Measurements from ENCODE around the gene CENPU. TPM values are rescaled to one million over a fixed set of nuclear protein-coding genes. Genes with fewer than 3 reads are reported as not detected.

The CENPU gene
- total and polyA plus RNA-seq, 10 of the 15 experiments (the other 5 are each of a cell fraction or from before 2014, with no cell fraction given), result 26.6 to 90.8 (median 53.8) TPM

DNA sequence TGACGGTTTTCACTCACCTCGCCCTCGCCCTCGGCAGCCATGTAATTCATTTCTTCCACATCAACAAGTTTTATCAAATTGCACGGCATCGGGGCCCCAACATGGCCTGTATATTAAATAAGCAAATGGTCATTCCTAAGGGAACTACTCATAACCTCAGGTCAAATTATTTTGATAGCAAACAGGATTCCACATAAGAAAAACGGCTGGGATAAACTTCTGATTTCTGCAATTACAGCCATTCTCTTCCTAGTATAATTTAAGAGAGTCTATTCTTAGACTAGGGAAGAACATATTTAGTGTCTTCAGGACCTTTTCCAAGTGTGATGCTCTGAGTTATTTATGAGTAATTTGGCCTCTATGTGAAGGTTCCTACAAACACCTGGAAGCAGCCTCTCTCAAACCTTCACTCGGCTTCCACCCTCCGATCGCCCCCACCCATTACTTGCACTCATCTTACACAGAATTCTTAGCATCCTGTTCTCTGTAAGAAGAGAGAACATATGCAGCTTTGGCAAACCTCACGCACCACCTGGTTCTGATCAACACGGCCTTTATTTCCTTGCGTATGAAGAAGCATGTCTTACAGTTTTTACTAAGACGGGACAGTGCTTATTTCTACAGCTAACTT lies 29.4 kb upstream of the CENPU start (continued):
- no peak for TF ChIP-seq RUNX3 (IDR thresholded peaks at IDR 0.05; ENCODE audit: low read length)
- TF ChIP-seq, protein P1, sequence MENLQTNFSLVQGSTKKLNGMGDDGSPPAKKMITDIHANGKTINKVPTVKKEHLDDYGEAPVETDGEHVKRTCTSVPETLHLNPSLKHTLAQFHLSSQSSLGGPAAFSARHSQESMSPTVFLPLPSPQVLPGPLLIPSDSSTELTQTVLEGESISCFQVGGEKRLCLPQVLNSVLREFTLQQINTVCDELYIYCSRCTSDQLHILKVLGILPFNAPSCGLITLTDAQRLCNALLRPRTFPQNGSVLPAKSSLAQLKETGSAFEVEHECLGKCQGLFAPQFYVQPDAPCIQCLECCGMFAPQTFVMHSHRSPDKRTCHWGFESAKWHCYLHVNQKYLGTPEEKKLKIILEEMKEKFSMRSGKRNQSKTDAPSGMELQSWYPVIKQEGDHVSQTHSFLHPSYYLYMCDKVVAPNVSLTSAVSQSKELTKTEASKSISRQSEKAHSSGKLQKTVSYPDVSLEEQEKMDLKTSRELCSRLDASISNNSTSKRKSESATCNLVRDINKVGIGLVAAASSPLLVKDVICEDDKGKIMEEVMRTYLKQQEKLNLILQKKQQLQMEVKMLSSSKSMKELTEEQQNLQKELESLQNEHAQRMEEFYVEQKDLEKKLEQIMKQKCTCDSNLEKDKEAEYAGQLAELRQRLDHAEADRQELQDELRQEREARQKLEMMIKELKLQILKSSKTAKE (IDR thresholded peaks at IDR 0.05; ENCODE audit: low read depth, poor library complexity, severe bottlenecking), result no peak
- no peak for TF ChIP-seq CBX3 (IDR thresholded peaks at IDR 0.05; ENCODE audit: borderline replicate concordance, low read depth)
- no peak for TF ChIP-seq ZNF384 (IDR thresholded peaks at IDR 0.05; ENCODE audit: borderline replicate concordance, low read depth, low read length)

DNA sequence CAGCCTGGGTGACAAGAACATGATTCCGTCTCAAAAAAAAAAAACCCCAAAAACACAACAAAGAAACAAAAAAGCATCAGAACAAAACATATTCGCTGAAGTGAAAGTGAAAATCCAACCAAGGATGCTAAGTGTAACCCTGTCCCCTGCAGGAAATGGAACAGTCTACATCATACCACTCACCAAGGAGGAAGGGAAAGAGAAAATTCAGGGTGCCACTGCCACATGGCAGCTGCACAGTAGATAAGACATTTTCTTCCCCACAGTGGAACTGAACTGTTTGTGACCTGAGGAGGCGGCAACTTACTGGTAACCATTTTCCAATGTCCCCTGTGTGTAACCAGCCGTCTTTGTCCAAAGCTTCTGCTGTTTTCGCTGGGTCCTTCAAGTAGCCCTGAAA lies 28.2 kb upstream of the CENPU start:
- ChIA-PET SMC1A (ENCODE audit: uncharacterized antibody, unreplicated experiment) (interaction anchor here (1.0 kb wide), 1 partner anchor 98 kb away, joined by 3 read pairs; no protein-coding TSS in a partner anchor), CTCF (interaction anchor here (0.8 to 1.0 kb wide), 2 partner anchors 11 to 16 kb away, joined by 3 read pairs; no protein-coding TSS in a partner anchor), RAD21 (ENCODE audit: unreplicated experiment) (interaction anchor here (1.1 to 1.5 kb wide), 3 partner anchors 16 to 144 kb away, joined by 3 to 5 read pairs (median 3); no protein-coding TSS in a partner anchor), POLR2A (no interaction called here)
- in situ Hi-C loops (cut with MboI), result no loop called here
- Histone ChIP-seq H3K27me3 (replicated peaks in 1 of 2; ENCODE audit: control insufficient read depth in 2 of 2, insufficient read depth in 2 of 2, low read length in 1 of 2) (no peaks in the 10 kb centered on the region), H2AFZ (ENCODE audit: control insufficient read depth, low read depth, low read length) (peak overlapping the region; percentile 2), H4K20me1 (ENCODE audit: control insufficient read depth, insufficient read depth) (no peaks in the 10 kb centered on the region), H3K9ac (ENCODE audit: control insufficient read depth, insufficient read depth, low read length) (no peak overlapping the region), H3K9me3 (replicated peaks; ENCODE audit: control insufficient read depth, insufficient read depth, low read length) (no peaks in the 10 kb centered on the region), H3K4me2 (ENCODE audit: control insufficient read depth, insufficient read depth) (no peak overlapping the region), H3K4me3 (no peak overlapping the region), H3K36me3 (ENCODE audit: control insufficient read depth in 2 of 2, insufficient read depth in 2 of 2, low read length in 1 of 2) (peaks cover 29 to 44% of the 10 kb centered on the region in 2 experiments), H3K27ac (ENCODE audit: control insufficient read depth, insufficient read depth) (peak overlapping the region; percentile 64), H3K79me2 (ENCODE audit: control insufficient read depth, insufficient read depth, low read length) (no peaks in the 10 kb centered on the region), H3K4me1 (ENCODE audit: control insufficient read depth, insufficient read depth, low read length) (peaks cover 5% of the 10 kb centered on the region)
- DNase-seq (ENCODE audit: low read depth, low spot score) (peak; percentile 50), FAIRE-seq (peak; percentile 89), ATAC-seq (peak; percentile 97)
- intact Hi-C loops (cut with micrococcal nuclease; ENCODE audit: unreplicated experiment), result no loop called here
- WGBS (ENCODE audit: insufficient coverage, insufficient replicate concordance, low lambda C conversion rate, missing lambda C conversion rate), result 84% methylated on average over 5 of the region's 5 CpGs
- no TSS peak for BruUV-seq (replicated peaks)
- TF ChIP-seq, protein P2, sequence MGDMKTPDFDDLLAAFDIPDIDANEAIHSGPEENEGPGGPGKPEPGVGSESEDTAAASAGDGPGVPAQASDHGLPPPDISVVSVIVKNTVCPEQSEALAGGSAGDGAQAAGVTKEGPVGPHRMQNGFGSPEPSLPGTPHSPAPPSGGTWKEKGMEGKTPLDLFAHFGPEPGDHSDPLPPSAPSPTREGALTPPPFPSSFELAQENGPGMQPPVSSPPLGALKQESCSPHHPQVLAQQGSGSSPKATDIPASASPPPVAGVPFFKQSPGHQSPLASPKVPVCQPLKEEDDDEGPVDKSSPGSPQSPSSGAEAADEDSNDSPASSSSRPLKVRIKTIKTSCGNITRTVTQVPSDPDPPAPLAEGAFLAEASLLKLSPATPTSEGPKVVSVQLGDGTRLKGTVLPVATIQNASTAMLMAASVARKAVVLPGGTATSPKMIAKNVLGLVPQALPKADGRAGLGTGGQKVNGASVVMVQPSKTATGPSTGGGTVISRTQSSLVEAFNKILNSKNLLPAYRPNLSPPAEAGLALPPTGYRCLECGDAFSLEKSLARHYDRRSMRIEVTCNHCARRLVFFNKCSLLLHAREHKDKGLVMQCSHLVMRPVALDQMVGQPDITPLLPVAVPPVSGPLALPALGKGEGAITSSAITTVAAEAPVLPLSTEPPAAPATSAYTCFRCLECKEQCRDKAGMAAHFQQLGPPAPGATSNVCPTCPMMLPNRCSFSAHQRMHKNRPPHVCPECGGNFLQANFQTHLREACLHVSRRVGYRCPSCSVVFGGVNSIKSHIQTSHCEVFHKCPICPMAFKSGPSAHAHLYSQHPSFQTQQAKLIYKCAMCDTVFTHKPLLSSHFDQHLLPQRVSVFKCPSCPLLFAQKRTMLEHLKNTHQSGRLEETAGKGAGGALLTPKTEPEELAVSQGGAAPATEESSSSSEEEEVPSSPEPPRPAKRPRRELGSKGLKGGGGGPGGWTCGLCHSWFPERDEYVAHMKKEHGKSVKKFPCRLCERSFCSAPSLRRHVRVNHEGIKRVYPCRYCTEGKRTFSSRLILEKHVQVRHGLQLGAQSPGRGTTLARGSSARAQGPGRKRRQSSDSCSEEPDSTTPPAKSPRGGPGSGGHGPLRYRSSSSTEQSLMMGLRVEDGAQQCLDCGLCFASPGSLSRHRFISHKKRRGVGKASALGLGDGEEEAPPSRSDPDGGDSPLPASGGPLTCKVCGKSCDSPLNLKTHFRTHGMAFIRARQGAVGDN (IDR thresholded peaks at IDR 0.05), result no peak
- TF ChIP-seq RUNX3 (IDR thresholded peaks at IDR 0.05; ENCODE audit: low read length), result 0 out of 2 replicates have a peak, but pooled peaks have one; percentile 23
- no peak for TF ChIP-seq ASH2L (IDR thresholded peaks at IDR 0.05; ENCODE audit: borderline replicate concordance, low read depth)
- TF ChIP-seq CHD4 (IDR thresholded peaks at IDR 0.05), result no peak
- TF ChIP-seq RAD21 (IDR thresholded peaks at IDR 0.05; ENCODE audit: insufficient read depth, low read depth, low read length), result peak; percentile 37; the same call in 1 of the 2 replicates
- no peak for TF ChIP-seq ZBED1 (IDR thresholded peaks at IDR 0.05; ENCODE audit: borderline replicate concordance)
- TF ChIP-seq, protein P3, sequence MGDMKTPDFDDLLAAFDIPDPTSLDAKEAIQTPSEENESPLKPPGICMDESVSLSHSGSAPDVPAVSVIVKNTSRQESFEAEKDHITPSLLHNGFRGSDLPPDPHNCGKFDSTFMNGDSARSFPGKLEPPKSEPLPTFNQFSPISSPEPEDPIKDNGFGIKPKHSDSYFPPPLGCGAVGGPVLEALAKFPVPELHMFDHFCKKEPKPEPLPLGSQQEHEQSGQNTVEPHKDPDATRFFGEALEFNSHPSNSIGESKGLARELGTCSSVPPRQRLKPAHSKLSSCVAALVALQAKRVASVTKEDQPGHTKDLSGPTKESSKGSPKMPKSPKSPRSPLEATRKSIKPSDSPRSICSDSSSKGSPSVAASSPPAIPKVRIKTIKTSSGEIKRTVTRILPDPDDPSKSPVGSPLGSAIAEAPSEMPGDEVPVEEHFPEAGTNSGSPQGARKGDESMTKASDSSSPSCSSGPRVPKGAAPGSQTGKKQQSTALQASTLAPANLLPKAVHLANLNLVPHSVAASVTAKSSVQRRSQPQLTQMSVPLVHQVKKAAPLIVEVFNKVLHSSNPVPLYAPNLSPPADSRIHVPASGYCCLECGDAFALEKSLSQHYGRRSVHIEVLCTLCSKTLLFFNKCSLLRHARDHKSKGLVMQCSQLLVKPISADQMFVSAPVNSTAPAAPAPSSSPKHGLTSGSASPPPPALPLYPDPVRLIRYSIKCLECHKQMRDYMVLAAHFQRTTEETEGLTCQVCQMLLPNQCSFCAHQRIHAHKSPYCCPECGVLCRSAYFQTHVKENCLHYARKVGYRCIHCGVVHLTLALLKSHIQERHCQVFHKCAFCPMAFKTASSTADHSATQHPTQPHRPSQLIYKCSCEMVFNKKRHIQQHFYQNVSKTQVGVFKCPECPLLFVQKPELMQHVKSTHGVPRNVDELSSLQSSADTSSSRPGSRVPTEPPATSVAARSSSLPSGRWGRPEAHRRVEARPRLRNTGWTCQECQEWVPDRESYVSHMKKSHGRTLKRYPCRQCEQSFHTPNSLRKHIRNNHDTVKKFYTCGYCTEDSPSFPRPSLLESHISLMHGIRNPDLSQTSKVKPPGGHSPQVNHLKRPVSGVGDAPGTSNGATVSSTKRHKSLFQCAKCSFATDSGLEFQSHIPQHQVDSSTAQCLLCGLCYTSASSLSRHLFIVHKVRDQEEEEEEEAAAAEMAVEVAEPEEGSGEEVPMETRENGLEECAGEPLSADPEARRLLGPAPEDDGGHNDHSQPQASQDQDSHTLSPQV (IDR thresholded peaks at IDR 0.05), result no peak
- no peak for TF ChIP-seq CBX3 (IDR thresholded peaks at IDR 0.05; ENCODE audit: borderline replicate concordance, low read depth)
- 0 out of 3 replicates have a peak, but pooled peaks have one; percentile 15 for TF ChIP-seq POU2F2 (IDR thresholded peaks at IDR 0.05; ENCODE audit: borderline replicate concordance, low read depth, low read length)
